Rectal smooth muscle tissue (tissue), 1 donor: ENCODE data around the gene TWIST2.

Source experiments
- H3K27ac ChIP-seq: one replicate; pipeline ENCODE4 v1.7.0; 2013; ENCODE audit warnings: low read depth, low read length, inconsistent platforms
- H3K27me3 ChIP-seq: one replicate; pipeline ENCODE4 v1.7.0; 2013; ENCODE audit warnings: low read length; ENCODE audit not compliant: control insufficient read depth, insufficient read depth
- H3K36me3 ChIP-seq: one replicate; pipeline ENCODE4 v1.7.0; 2013; ENCODE audit warnings: low read length; ENCODE audit not compliant: control insufficient read depth, insufficient read depth
- H3K4me1 ChIP-seq: one replicate; pipeline ENCODE4 v1.7.0; 2013; ENCODE audit warnings: low read length; ENCODE audit not compliant: control insufficient read depth, insufficient read depth
- H3K4me3 ChIP-seq: one replicate; pipeline ENCODE4 v1.7.0; 2013; ENCODE audit warnings: low read length
- H3K9ac ChIP-seq: one replicate; pipeline ENCODE4 v1.7.0; 2013; ENCODE audit warnings: low read length

The TWIST2 gene

DNA sequence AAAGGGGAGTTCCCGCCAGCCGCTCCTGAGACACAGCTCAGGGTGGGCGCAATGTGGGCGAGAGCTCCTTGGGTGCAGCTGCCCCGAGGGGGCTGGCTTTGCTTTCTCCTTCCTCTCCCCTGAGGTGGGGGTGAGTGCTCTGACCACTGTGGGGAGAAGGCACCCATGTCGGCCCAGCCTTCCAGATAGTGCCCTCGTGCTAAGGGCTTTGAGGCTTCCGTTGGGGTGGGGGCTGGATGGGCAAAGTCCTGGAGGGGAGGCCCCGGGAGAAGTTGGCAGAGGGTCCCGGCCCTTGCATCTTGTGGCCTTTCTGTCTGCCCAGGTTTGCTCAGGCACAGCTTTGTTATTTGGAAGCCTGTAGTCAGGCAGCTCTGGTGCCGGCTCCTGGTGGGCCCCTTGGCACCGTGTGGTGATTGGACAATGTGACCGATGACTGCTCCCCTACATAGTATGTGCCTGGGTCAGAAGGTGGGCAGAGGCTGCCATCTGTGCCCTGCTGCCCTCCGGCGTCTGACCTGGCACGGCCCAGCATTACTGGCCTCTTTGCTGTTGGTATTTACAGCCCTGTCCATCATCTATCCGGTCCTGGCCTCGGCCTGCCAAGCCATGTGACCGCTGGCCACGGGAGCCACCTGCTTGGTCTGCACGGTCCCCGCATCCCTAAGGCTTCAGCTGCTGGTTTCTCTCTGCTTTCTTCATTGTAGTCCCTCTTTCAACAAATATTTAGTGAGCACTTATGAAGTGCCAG lies 50.8 kb downstream of the TWIST2 start:
- Histone ChIP-seq H3K4me1 (peaks cover 25% of the 10 kb centered on the region), H3K27ac (no peak overlapping the region), H3K27me3 (no peaks in the 10 kb centered on the region), H3K36me3 (no peaks in the 10 kb centered on the region), H3K4me3 (no peak overlapping the region), H3K9ac (no peak overlapping the region)

DNA sequence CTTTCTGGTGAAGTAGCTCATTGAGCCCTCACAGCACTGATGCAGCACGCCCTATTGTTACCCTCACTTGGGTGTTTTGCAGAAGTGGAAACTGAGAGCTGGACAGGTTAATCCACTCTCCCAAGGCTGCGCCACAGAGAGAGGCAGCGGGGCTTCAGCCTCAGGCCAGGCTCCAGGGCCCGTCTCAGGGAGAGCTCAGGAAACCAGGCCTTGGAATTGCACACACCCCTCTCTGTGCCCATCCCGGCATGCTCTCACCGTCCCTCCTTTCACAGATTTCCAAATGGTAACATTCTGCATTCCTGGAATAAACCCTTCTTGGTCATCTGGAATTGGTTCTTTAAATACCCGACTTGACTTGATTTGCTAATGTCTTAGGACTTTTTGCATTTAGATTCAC lies 51.5 kb downstream of the TWIST2 start:
- H3K4me1 ChIP-seq = peaks cover 18% of the 10 kb centered on the region
- H3K36me3 ChIP-seq = no peaks in the 10 kb centered on the region
- no peak overlapping the region for H3K4me3 ChIP-seq
- H3K27ac ChIP-seq = no peak overlapping the region
- H3K27me3 ChIP-seq = no peaks in the 10 kb centered on the region
- H3K9ac ChIP-seq = no peak overlapping the region

DNA sequence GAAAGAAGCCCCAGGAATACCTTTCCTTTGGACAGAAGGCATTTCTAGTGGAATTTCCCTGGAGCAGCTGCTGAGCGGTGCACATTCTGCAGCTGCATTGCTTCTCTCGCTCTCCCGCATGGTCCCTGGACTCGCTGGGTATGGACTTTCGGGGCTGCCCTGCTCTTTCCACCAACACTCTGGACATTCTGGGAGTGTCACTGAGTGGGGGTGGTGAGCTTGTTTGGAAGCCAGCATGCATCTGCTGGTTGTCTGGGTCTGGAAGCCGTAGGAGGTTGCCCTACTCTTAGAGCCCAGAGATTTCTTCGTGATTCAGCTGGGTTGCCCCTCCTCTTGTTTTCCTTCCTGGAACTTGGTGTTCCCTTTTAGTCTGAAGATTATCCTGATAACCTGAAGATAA lies 52.6 kb downstream of the TWIST2 start:
- Histone ChIP-seq H3K4me1 (peaks cover 9% of the 10 kb centered on the region), H3K27ac (no peak overlapping the region), H3K27me3 (no peaks in the 10 kb centered on the region)

DNA sequence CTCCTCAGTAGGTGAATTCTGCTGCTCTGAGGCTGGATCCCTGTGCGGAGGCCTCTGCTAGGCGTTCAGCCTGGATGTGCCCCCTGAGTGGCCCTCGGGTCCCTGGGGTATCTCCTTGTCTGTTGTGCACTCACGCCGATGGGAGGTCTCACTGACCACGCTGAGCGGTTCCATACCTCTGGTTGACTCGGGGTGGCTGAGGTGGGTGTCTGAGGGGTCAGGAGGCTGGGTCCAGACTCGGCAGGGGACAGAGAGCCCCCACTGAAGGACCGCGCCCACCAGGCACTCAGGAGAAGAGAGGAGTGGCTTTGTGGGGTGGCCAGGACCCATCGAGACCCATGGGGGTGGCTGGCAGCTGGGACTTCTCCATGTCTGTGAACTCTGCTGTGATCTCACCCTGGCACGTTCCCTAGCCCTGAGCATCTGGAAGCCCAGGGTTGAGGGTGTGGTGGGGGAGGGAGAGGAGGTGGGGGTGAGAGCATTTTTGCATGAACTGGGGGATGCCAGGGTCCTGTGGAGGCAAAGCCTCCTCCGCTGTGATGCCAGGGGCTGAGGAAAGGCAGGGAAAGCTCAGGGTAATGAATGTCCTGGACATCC lies 53.7 kb downstream of the TWIST2 start:
- H3K27ac ChIP-seq = no peak overlapping the region
- H3K4me3 ChIP-seq = no peak overlapping the region
- H3K36me3 ChIP-seq = no peaks in the 10 kb centered on the region
- H3K27me3 ChIP-seq = no peaks in the 10 kb centered on the region
- no peak overlapping the region for H3K9ac ChIP-seq
- no peaks in the 10 kb centered on the region for H3K4me1 ChIP-seq

More for the DNA sequence above, 52.6 kb downstream of the TWIST2 start:
- Histone ChIP-seq H3K9ac (no peak overlapping the region), H3K4me3 (no peak overlapping the region), H3K36me3 (no peaks in the 10 kb centered on the region)

DNA sequence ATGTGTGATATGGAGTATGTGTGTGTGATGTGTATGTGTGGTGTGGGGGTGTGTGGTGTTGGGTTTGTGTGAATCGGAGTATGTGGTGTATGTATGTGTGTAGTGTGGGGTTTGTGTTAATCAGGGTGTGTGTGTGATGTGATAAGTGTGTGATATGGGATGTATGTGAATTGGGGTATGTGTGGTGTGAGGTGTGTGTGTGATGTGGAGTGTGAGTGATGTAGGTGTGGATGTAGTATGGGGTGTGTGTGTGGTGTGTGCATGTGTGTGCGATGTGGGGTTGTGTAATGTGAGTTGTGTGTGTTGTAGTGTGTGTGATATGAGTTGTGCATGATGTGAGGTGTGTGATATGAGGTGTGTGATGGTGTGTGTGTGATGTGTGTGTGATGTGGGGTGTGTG lies 54.4 kb downstream of the TWIST2 start:
- H3K27ac ChIP-seq = no peak overlapping the region
- H3K9ac ChIP-seq = no peak overlapping the region
- H3K36me3 ChIP-seq = no peaks in the 10 kb centered on the region
- no peaks in the 10 kb centered on the region for H3K27me3 ChIP-seq
- H3K4me1 ChIP-seq = no peaks in the 10 kb centered on the region
- H3K4me3 ChIP-seq = no peak overlapping the region

DNA sequence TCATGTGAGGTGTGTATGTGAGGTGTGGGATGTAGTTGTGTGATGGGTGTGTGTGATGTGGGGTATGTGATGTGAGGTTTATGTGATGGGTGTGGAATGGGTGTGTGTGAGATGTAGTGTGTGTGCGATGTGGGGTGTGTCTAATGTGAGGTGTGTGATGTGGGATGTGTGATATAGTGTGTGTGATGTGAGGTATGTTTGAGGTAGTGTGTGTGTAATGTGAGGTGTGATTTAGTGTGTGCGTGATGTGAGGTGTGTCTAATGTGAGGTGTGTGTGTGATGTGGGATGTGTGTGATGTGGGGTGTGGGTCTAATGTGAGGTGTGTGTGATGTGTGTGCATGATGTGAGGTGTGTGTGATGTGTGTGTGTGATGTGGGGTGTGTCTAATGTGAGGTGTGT lies 55.3 kb downstream of the TWIST2 start:
- no peaks in the 10 kb centered on the region for H3K27me3 ChIP-seq
- H3K9ac ChIP-seq = no peak overlapping the region
- H3K36me3 ChIP-seq = no peaks in the 10 kb centered on the region
- no peak overlapping the region for H3K4me3 ChIP-seq
- no peaks in the 10 kb centered on the region for H3K4me1 ChIP-seq
- H3K27ac ChIP-seq = no peak overlapping the region

DNA sequence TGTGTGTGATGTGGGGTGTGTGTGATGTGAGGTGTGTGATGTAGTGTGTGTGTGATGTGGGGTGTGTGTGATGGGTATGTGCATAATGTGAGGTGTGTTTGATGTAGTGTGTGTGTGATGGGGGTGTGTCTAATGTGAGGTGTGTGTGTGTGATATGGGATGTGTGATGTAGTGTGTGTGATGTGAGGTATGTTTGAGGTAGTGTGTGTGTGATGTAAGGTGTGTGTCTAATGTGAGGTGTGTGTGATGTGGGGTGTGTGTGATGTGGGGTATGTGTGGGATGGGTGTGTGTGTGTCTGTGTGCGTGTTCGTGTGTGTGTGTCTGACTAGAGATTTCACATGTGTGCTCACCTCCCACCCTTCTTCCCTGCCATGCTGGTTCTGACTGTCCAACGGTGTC lies 56.3 kb downstream of the TWIST2 start:
- Histone ChIP-seq H3K4me3 (no peak overlapping the region), H3K27ac (no peak overlapping the region), H3K9ac (no peak overlapping the region), H3K27me3 (no peaks in the 10 kb centered on the region), H3K36me3 (no peaks in the 10 kb centered on the region), H3K4me1 (peaks cover 3% of the 10 kb centered on the region)

DNA sequence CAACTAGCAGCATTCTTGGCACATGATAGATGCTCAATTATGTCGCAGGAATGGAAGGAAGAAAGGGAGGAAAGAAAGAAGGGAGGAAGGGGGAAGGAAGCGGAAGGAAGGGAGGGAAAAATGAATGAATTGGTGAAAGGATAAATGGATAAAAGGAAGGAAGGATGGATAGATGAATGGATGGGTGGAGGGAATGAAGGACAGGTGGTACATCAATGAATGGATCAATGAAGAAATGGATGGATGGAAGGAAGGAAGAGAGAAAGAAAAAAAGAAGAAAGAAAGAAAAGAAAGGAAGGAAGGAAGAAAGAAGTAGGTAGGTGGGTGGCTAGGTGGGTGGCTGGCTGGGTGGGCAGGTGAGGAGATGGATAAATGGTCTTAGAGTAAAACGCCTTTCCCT lies 56.8 kb downstream of the TWIST2 start:
- Histone ChIP-seq H3K27me3 (no peaks in the 10 kb centered on the region), H3K4me1 (peaks cover 3% of the 10 kb centered on the region), H3K9ac (no peak overlapping the region), H3K27ac (no peak overlapping the region), H3K36me3 (no peaks in the 10 kb centered on the region), H3K4me3 (no peak overlapping the region)

DNA sequence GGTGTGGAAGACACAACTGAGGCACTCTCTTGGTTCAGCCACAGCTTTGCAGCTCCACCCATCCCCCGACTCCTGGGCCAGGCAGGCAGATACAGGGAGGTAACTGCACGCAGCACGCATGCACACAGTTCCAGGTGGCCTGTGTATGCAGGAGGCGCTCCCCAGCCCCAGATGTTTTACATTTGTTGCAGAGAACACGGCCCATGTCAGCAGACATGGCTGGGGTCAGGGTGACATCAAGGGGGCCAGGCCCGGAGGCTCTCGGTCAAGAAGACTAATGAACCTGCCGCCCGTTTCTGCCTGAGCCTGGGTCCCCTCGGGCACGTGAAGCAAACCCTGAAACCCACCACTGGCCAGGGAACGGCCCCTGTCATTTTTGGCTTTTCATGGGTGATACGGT lies 57.3 kb downstream of the TWIST2 start:
- Histone ChIP-seq H3K36me3 (no peaks in the 10 kb centered on the region), H3K27me3 (no peaks in the 10 kb centered on the region), H3K4me1 (peaks cover 3% of the 10 kb centered on the region), H3K27ac (no peak overlapping the region), H3K9ac (no peak overlapping the region), H3K4me3 (no peak overlapping the region)

DNA sequence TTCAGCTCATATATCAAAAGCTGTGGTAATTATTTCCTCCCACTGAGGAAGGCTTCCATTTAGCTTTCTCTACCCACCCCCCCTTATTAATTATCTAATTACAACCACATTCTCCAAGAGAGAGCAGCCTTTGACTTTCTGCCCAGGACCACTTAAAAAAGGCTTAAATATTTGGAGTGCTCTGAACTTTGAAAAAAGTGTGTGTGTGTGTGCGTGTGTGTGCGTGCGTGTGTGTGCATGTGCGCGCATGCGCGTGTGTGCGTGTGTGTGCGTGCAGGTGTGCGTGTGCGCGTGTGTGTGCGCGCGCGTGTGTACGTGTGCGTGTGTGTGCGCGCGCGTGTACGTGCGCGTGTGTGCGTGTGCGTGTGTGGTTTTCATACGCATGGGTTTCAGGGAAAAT lies 57.8 kb downstream of the TWIST2 start:
- Histone ChIP-seq H3K4me3 (no peak overlapping the region), H3K27me3 (no peaks in the 10 kb centered on the region), H3K36me3 (no peaks in the 10 kb centered on the region), H3K27ac (no peak overlapping the region), H3K9ac (no peak overlapping the region), H3K4me1 (peaks cover 3% of the 10 kb centered on the region)

DNA sequence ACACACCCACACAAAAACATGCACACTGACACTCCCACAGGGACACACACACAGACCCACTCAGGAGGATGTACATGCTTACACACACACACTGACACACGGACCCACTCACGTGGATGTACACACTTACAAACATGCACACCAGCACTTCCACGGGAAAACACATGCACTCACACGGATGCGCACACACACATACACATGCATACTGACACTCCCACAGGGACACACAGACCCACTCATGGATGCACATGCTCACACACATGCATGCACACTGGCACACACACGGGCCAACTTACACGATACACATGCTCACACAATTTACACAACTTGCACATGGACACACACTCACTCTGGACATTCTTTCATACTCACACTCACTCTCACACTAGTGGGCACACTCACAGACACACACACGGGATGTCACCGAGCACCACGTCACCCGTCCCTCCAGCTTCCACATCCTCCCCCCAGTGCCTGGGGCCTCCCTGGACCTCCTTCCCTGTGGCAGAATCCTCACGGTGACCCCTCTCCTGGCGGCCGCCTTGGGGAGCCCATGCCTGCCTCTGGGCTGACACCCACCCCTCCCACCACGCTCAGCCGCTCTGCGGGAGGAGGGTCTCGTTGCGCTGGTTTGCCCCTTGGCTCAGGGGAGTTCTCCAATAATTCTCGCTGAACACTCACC lies 58.5 kb downstream of the TWIST2 start:
- H3K4me1 ChIP-seq = peaks cover 3% of the 10 kb centered on the region
- H3K27ac ChIP-seq = no peak overlapping the region
- no peaks in the 10 kb centered on the region for H3K27me3 ChIP-seq
- H3K36me3 ChIP-seq = peaks cover under 1% of the 10 kb centered on the region
- H3K4me3 ChIP-seq = no peak overlapping the region
- no peak overlapping the region for H3K9ac ChIP-seq

DNA sequence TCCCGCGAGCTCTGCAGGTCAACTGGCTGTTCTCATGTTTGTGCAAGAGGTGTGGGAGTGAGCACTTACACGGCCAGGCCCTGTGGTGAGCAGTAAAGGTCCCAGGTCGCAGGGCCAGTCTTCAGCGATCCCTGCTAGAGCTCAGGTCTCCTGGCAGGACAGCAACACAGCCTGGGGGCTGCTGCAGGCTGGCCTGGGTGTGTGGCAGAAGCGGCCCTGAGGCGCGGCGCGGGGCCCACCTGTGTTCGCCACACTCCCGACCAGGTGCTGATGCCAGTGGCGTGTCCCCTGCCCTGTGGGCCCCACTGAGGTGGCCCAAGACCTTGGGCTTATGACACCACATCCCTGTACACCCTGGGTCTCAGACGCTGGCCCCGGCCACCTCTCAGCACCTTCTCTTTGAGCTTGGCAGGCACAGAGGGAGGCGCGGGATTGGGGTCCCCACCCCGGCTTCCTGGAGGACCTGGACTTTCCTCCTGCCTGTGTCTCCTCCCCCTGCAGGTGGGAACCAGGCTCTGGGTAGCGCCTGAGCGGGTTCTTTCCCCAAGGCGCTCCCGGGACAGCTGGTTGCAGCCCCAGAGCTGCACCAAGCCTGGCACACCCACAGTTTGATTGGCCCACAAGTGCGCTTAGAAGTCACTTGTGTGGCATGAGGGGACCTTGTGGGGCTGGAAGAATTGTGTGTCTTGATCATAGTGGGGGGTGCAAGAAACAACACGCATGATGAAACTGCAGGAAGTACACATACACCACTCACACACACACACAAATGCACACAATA lies 59.2 kb downstream of the TWIST2 start:
- Histone ChIP-seq H3K4me3 (no peak overlapping the region), H3K27ac (no peak overlapping the region), H3K9ac (no peak overlapping the region), H3K27me3 (no peaks in the 10 kb centered on the region), H3K36me3 (peaks cover 2% of the 10 kb centered on the region), H3K4me1 (peaks cover 3% of the 10 kb centered on the region)
